Lung (tissue), 12 donors: ENCODE data around the gene TENM4. TPM values are rescaled to one million over a fixed set of nuclear protein-coding genes. Genes with fewer than 3 reads are reported as not detected.

Experiments used
- ATAC-seq: fragments of 200-7000 bp; cut with Tn5 transposase; one replicate; pipeline ENCODE4 v1.9.1; 2020; ENCODE audit warnings: moderate number of reproducible peaks; ENCODE audit not compliant: insufficient read depth, low FRiP score
- DNase-seq, 3 donors: peaks; one replicate each; pipeline ENCODE4 v3.0.0-alpha.2; 2013 to 2017
- H3K27ac ChIP-seq, 2 donors: one replicate each; pipeline ENCODE4 v1.5.1; 2013; ENCODE audit warnings: mild to moderate bottlenecking in 2 of 2, moderate library complexity in 2 of 2, control low read depth in 1 of 2, inconsistent platforms in 1 of 2, low read depth in 1 of 2, low read length in 1 of 2
- H3K27me3 ChIP-seq, 3 donors: one replicate each; pipeline ENCODE4 v1.5.1; 2013; ENCODE audit warnings: low read length in 2 of 3; ENCODE audit not compliant: control insufficient read depth in 3 of 3, insufficient read depth in 3 of 3
- H3K36me3 ChIP-seq, 4 donors: one replicate each; pipeline ENCODE4 v1.5.1; 2013; ENCODE audit warnings: low read length in 4 of 4, mild to moderate bottlenecking in 1 of 4, moderate library complexity in 1 of 4; ENCODE audit not compliant: control insufficient read depth in 4 of 4, insufficient read depth in 4 of 4
- H3K4me1 ChIP-seq, 5 donors: one replicate each; pipeline ENCODE4 v1.5.1; 2013; ENCODE audit warnings: low read length in 5 of 5, mild to moderate bottlenecking in 2 of 5, moderate library complexity in 1 of 5; ENCODE audit not compliant: control insufficient read depth in 5 of 5, insufficient read depth in 5 of 5
- H3K4me3 ChIP-seq: one replicate; pipeline ENCODE4 v1.5.1; 2013; ENCODE audit warnings: mild to moderate bottlenecking, control low read depth, moderate library complexity
- H3K9ac ChIP-seq, 2 donors: one replicate each; pipeline ENCODE4 v1.5.1; 2013; ENCODE audit warnings: low read length in 2 of 2, control low read depth in 1 of 2; ENCODE audit not compliant: insufficient read depth in 1 of 2
- H3K9me3 ChIP-seq, 4 donors: one replicate each; pipeline ENCODE4 v1.5.1; 2013; ENCODE audit warnings: low read length in 3 of 4, mild to moderate bottlenecking in 1 of 4, moderate library complexity in 1 of 4; ENCODE audit not compliant: control insufficient read depth in 4 of 4, insufficient read depth in 3 of 4
- WGBS, 2 donors: extraction: QIAGEN DNeasy Blood & Tissue Kit; methylation state at CpG; one replicate each; pipeline ENCODE4 v1.1.7; 2013; 5-methylcytosine and 5-hydroxymethylcytosine counted together
- polyA plus RNA-seq, 2 donors: library from polyadenylated mRNA; stranded (reverse); fragments of 200-250 nt; gene quantifications; one replicate each; pipeline ENCODE4 v1.2.1, GENCODE V29; 2013
- total RNA-seq, 2 donors: library from RNA; depleted of rRNA in 1 of 2; stranded (reverse); fragments of >200 nt in 1 of 2; gene quantifications; one replicate each; pipeline ENCODE4 v1.2.1, GENCODE V29; 2014 to 2021
- TF ChIP-seq, protein P1 (sequence below): IDR thresholded peaks from 2 replicates; pipeline ENCODE4 v1.5.1; 2012; ENCODE audit warnings: mild to moderate bottlenecking; ENCODE audit errors: control extremely low read depth, extremely low read depth
- donor health status: control.
- donor health status: control.
- donor health status: Bipolar disorder and iron deficiency.
- donor health status: healthy.
- donor health status: DM: yes; HTN: yes; CAD: no.

The TENM4 gene
- total and polyA plus RNA-seq, 4 donors = 0.28 to 16.4 (median 3.2) TPM

DNA sequence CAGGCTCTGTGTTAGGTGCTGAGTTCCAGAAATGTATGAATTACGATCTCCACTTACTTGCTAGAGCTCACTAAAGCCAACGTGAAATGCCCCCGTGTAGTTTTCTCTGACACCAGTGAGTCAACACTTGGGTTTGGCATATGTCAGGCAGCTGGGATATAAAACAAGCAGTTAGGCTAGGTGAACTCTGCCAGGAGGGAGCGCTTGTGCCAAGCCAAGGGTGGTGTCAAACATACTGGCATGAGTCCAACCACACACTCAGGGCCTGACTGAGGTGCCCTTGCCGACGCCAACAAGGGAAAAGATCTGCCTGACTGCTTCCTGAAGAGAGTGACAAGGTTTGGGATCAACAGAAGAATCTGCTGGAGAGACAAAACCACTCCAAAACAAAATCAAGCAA, 698.4 kb downstream of the TENM4 start:
- Histone ChIP-seq H3K9me3 (no peaks in the 10 kb centered on the region), H3K27ac (peak overlapping the region in 1 of 2 donors; percentile 67), H3K9ac (no peak overlapping the region), H3K4me1 (peaks cover 0 to 6% (median 0%) of the 10 kb centered on the region in 5 donors), H3K4me3 (no peak overlapping the region), H3K27me3 (no peaks in the 10 kb centered on the region), H3K36me3 (no peaks in the 10 kb centered on the region)
- 54 to 64% methylated on average over 6 of the region's 6 CpGs for WGBS, 2 donors
- peak; percentile 39 for ATAC-seq
- DNase-seq = peak in 1 of 3 donors; percentile 12
- TF ChIP-seq, protein P1, sequence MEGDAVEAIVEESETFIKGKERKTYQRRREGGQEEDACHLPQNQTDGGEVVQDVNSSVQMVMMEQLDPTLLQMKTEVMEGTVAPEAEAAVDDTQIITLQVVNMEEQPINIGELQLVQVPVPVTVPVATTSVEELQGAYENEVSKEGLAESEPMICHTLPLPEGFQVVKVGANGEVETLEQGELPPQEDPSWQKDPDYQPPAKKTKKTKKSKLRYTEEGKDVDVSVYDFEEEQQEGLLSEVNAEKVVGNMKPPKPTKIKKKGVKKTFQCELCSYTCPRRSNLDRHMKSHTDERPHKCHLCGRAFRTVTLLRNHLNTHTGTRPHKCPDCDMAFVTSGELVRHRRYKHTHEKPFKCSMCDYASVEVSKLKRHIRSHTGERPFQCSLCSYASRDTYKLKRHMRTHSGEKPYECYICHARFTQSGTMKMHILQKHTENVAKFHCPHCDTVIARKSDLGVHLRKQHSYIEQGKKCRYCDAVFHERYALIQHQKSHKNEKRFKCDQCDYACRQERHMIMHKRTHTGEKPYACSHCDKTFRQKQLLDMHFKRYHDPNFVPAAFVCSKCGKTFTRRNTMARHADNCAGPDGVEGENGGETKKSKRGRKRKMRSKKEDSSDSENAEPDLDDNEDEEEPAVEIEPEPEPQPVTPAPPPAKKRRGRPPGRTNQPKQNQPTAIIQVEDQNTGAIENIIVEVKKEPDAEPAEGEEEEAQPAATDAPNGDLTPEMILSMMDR = no peak

DNA sequence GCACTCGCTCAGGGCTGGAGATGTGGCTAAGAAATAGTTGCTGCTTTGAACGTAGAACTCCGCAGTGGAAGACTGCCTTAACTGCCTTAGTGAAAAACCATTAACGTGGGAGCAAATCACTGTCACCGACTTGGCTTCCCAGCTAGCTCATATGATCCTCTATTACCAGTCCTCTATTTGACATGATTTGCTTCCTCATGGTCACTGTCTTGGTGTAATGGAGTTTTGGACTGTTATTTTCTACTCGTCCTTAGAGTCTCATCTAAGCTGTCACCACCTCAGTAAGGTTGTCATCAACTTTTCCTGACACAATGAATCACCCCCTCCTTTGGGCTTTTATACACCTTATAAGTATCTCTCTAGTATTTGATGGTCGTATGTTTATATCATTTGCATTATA, 699.1 kb downstream of the TENM4 start:
- peak overlapping the region in 1 of 2 donors; percentile 67 for H3K27ac ChIP-seq
- no peak overlapping the region for H3K4me3 ChIP-seq
- H3K4me1 ChIP-seq = peaks cover 0 to 6% (median 0%) of the 10 kb centered on the region in 5 donors
- H3K27me3 ChIP-seq = no peaks in the 10 kb centered on the region
- no peaks in the 10 kb centered on the region for H3K36me3 ChIP-seq
- no peak overlapping the region for H3K9ac ChIP-seq
- no peaks in the 10 kb centered on the region for H3K9me3 ChIP-seq
- no peak for ATAC-seq
- no peak for DNase-seq
- TF ChIP-seq, protein P1 = no peak
- WGBS, 2 donors = 89 to 92% methylated on average over 7 of the region's 7 CpGs

DNA sequence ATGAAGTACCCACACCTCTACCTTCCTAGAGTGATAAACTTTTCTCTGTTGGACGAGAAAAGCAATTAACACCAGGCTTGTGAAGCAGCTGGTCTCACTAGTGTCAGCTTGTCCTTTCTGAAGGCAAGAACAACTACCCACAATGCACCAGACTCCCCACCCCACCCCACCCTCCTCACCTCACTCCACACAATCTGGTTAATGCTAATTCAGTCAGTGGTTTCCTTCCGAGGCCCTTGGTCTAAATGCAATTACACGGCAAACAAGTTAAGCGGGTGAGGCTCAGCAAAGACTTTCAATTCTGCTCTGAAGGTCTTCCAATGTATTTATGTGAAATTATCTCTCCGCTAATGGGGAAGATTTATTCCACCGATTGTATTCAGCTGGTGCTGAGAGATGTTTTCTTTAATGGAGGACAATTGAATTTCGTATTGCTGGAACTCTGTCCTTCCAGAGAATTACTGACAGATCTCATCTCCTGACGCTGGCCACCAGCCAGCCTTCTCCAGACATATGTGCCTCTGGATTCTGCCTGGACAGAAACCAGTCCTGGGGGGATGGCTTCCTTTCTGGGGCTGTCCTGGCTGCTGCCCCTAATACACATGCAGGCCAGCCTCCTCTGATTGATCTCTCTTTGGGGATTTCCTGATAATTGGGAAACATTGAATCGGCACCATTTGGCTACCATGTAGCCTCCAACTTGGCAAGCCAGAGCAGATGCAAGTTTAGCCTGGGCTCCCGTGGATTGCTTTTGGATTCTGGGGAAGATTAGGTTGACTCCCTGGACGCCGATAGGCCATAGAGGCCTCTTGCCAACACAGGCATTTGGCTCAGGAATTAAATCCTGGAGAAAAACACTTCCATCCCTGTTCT, 700.4 kb downstream of the TENM4 start:
- no peaks in the 10 kb centered on the region for H3K9me3 ChIP-seq
- no peaks in the 10 kb centered on the region for H3K36me3 ChIP-seq
- H3K4me1 ChIP-seq = peaks cover 0 to 6% (median 0%) of the 10 kb centered on the region in 5 donors
- TF ChIP-seq, protein P1 = no peak
- no peaks in the 10 kb centered on the region for H3K27me3 ChIP-seq
- WGBS, 2 donors = 78 to 82% methylated on average over 12 of the region's 12 CpGs
- ATAC-seq = no peak
- no peak overlapping the region for H3K9ac ChIP-seq
- H3K4me3 ChIP-seq = no peak overlapping the region
- DNase-seq = peak in 2 of 3 donors; percentile 22 to 26
- no peak overlapping the region for H3K27ac ChIP-seq
